Left ventricle myocardium inferior (tissue), 1 donor: ENCODE measurements around the gene SLC27A3. TPM values are rescaled to one million over a fixed set of nuclear protein-coding genes. Genes with fewer than 3 reads are reported as not detected.
A peak's percentile ranks its signal among the peaks of the same experiment; 100 is the strongest.

ENCODE experiments used
- DNase-seq: peaks from one replicate; pipeline ENCODE4 v3.0.0-alpha.2; 2020
- H3K27ac ChIP-seq: fragments of 200-600 bp; replicated peaks from 2 replicates; pipeline ENCODE4 v1.8.0; 2021
- H3K27me3 ChIP-seq: fragments of 200-600 bp; 2 replicates; pipeline ENCODE4 v1.8.0; 2021; ENCODE audit warnings: low read depth
- H3K36me3 ChIP-seq: fragments of 200-600 bp; 2 replicates; pipeline ENCODE4 v1.8.0; 2021
- H3K4me1 ChIP-seq: fragments of 200-600 bp; 2 replicates; pipeline ENCODE4 v1.8.0; 2021
- H3K4me3 ChIP-seq: fragments of 200-600 bp; 2 replicates; pipeline ENCODE4 v1.8.0; 2021; ENCODE audit warnings: mild to moderate bottlenecking, moderate library complexity
- H3K9me3 ChIP-seq: fragments of 200-600 bp; replicated peaks from 2 replicates; pipeline ENCODE4 v1.8.0; 2021
- intact Hi-C: fragments of 100-400 bp; cut with micrococcal nuclease; formaldehyde crosslinking; loops from one replicate; pipeline ENCODE4 v1.11.0; 2022
- total RNA-seq: library from RNA; stranded (reverse); fragmentation: NEBNext Ultra II Directional; extraction: Animal tissue kit (Norgen Biotek cat#: 25700); gene quantifications from one replicate; pipeline ENCODE4 v1.2.1, GENCODE V29; 2021
- TF ChIP-seq, protein P1 (sequence below): fragments of 200-600 bp; IDR thresholded peaks from 2 replicates; pipeline ENCODE4 v1.8.0; 2021; ENCODE audit warnings: antibody characterized with exemption, mild to moderate bottlenecking, borderline replicate concordance
- donor health status: DM: no; HTN: yes; CAD: no; lungs with severe emphysema.

Gene SLC27A3
- total RNA-seq, 1 donor from 2014 or later = 10.5 TPM

DNA sequence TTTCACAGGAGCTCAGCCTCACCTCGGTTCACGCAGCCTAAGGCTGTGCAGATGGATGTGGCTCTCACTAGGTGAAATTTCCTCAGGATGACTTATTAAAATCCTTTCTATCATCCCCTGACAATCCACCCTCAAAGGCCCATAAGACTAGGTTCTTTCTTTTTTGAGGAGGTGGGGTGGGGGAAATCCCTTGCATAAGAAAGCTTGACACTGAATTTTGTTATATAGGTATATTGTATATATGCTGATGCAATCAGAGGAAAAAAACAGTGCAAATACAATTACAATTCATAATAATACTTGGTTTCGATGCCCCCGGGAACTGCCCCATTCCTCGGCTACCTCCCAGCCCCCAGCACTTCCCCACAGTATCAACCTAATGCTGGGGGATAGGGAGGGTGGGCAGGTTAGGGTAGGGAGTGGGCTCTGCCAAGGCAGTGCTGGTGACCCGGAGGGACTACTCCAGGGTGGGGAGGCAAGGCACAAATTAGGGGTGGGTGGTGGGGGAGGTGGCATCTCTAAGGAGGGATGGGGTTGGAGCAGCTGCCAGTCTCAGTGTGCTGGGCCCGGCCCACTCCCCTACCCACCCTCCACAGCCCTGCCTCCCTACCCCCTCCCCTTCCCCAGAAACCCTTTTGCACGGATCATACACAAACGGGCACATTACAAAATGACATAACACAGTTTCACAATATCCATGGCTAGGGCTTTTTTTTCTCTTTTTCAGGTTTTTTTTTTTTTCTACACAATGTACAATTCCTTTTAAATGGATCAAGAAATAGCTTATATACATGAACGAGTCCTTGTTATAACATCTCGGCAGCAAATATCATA, 30.9 kb downstream of the SLC27A3 start:
- no peak overlapping the region for H3K4me3 ChIP-seq
- intact Hi-C loops = no loop called here
- TF ChIP-seq, protein P1, sequence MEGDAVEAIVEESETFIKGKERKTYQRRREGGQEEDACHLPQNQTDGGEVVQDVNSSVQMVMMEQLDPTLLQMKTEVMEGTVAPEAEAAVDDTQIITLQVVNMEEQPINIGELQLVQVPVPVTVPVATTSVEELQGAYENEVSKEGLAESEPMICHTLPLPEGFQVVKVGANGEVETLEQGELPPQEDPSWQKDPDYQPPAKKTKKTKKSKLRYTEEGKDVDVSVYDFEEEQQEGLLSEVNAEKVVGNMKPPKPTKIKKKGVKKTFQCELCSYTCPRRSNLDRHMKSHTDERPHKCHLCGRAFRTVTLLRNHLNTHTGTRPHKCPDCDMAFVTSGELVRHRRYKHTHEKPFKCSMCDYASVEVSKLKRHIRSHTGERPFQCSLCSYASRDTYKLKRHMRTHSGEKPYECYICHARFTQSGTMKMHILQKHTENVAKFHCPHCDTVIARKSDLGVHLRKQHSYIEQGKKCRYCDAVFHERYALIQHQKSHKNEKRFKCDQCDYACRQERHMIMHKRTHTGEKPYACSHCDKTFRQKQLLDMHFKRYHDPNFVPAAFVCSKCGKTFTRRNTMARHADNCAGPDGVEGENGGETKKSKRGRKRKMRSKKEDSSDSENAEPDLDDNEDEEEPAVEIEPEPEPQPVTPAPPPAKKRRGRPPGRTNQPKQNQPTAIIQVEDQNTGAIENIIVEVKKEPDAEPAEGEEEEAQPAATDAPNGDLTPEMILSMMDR = no peak
- H3K36me3 ChIP-seq = peaks cover 35% of the 10 kb centered on the region
- no peaks in the 10 kb centered on the region for H3K27me3 ChIP-seq
- no peaks in the 10 kb centered on the region for H3K9me3 ChIP-seq
- peaks cover 42% of the 10 kb centered on the region for H3K4me1 ChIP-seq
- DNase-seq = no peak
- H3K27ac ChIP-seq = peak overlapping the region; percentile 84

DNA sequence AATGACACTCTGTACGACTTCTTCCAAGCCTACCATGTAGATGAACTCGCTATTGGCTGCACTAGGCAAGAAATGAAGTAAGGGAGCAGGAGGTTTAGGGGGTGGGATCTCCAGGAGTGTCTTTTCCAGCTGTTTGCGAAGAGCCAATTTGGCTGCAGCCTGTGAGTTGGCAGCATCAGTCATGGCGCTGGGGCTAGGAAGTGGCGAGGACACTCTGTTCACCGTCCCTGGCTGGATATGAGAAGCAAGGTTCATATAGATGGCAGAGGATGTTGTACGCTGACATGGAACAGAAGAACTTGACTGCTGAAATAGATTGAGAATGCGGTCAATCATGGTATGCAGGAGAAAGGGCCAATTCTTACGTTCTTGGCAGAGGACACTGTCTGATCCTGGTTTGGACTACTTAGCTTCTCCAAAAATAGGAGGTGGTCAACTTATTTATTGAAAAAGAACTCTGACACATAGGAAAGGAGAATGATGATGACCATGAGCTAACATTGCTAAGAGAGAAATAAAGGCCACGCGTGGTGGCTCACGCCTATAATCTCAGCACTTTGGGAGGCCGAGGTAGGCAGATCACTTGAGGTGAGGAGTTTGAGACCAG, 41.2 kb downstream of the SLC27A3 start:
- TF ChIP-seq, protein P1 = no peak

DNA sequence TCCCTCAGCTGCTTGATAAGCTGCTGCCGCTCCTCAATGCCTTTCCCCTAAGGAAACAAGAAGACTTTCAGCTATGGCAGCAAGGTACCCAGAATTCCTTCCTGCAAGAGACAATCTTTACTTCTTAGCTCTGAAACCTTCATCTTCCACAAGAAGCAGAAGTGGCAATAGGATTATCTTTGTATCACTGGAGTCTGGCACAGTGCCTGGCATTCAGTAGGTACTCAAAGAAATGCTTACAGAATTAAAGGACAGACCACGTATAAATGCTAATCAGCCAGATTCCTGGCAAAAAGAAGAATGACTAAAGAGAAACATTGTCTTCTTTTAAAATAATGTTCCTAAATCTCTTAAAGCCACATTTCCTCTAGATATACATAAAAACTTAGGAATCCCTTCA, 43.7 kb downstream of the SLC27A3 start:
- DNase-seq = no peak
- Histone ChIP-seq H3K4me3 (no peak overlapping the region), H3K27ac (no peak overlapping the region), H3K4me1 (peaks cover 31% of the 10 kb centered on the region), H3K27me3 (no peaks in the 10 kb centered on the region), H3K9me3 (no peaks in the 10 kb centered on the region), H3K36me3 (peaks cover 60% of the 10 kb centered on the region)
- intact Hi-C loops = no loop called here
- TF ChIP-seq, protein P1 = no peak

More for the DNA sequence above, 41.2 kb downstream of the SLC27A3 start:
- H3K4me1 ChIP-seq = peaks cover 36% of the 10 kb centered on the region
- intact Hi-C loops = no loop called here
- H3K36me3 ChIP-seq = peaks cover 75% of the 10 kb centered on the region
- no peaks in the 10 kb centered on the region for H3K9me3 ChIP-seq
- H3K27ac ChIP-seq = peak overlapping the region; percentile 49
- H3K27me3 ChIP-seq = no peaks in the 10 kb centered on the region
- DNase-seq = no peak
- H3K4me3 ChIP-seq = no peak overlapping the region

- intact Hi-C loops = no loop called here
- Histone ChIP-seq H3K4me3 (no peak overlapping the region), H3K27me3 (no peaks in the 10 kb centered on the region)
Measured at GRCh38 chr1:153827168-153827964, 52.2 kb downstream of the SLC27A3 start.

More at GRCh38 chr1:153827168-153827964, 52.2 kb downstream of the SLC27A3 start:
- peaks cover 15% of the 10 kb centered on the region for H3K4me1 ChIP-seq
- H3K27ac ChIP-seq = no peak overlapping the region
- DNase-seq = no peak
- H3K9me3 ChIP-seq = no peaks in the 10 kb centered on the region
- TF ChIP-seq, protein P1 = no peak
- peaks cover 27% of the 10 kb centered on the region for H3K36me3 ChIP-seq

Other genes starting within 250 kb of the SLC27A3 start
- gene S100A6, start 239.4 kb upstream of the SLC27A3 start, total RNA-seq = 336 TPM
- gene S100A5, start 234.5 kb upstream of the SLC27A3 start, total RNA-seq = not detected
- gene S100A4, start 229.6 kb upstream of the SLC27A3 start, total RNA-seq = 137 TPM
- 0.36 TPM for gene S100A3, start 226.1 kb upstream of the SLC27A3 start, total RNA-seq
- 2.7 TPM for gene S100A2, start 209.6 kb upstream of the SLC27A3 start, total RNA-seq
- 38.8 TPM for gene S100A16, start 162.3 kb upstream of the SLC27A3 start, total RNA-seq
- 6.5 TPM for gene S100A14, start 159.1 kb upstream of the SLC27A3 start, total RNA-seq
- 131 TPM for gene S100A13, start 147.9 kb upstream of the SLC27A3 start, total RNA-seq
- 2,012 TPM for gene S100A1, start 147.0 kb upstream of the SLC27A3 start, total RNA-seq
- gene CHTOP, start 141.3 kb upstream of the SLC27A3 start, total RNA-seq = 75.5 TPM
- gene SNAPIN, start 116.7 kb upstream of the SLC27A3 start, total RNA-seq = 67.0 TPM
- gene ILF2, start 104.4 kb upstream of the SLC27A3 start, total RNA-seq = 61.6 TPM
- 10.4 TPM for gene NPR1, start 96.7 kb upstream of the SLC27A3 start, total RNA-seq
- gene INTS3, start 47.4 kb upstream of the SLC27A3 start, total RNA-seq = 34.3 TPM
- 35.4 TPM for gene GATAD2B, start 147.6 kb downstream of the SLC27A3 start, total RNA-seq
- 44.6 TPM for gene DENND4B, start 171.3 kb downstream of the SLC27A3 start, total RNA-seq
- 19.7 TPM for gene CRTC2, start 183.2 kb downstream of the SLC27A3 start, total RNA-seq
- 39.8 TPM for gene SLC39A1, start 188.1 kb downstream of the SLC27A3 start, total RNA-seq
- 4.8 TPM for gene CREB3L4, start 192.5 kb downstream of the SLC27A3 start, total RNA-seq
- gene JTB, start 202.3 kb downstream of the SLC27A3 start, total RNA-seq = 75.8 TPM
- 59.3 TPM for gene RAB13, start 210.9 kb downstream of the SLC27A3 start, total RNA-seq
- gene RPS27, start 215.4 kb downstream of the SLC27A3 start, total RNA-seq = 1,061 TPM